DOHH2 (cell line): ENCODE data around the gene ARTN.

Experiments used
- H3F3A ChIP-seq: fragments of 200-600 bp; sonication (generic), shearing (Covaris generic); 2 replicates; pipeline ENCODE4 v1.6.0; 2016; ENCODE audit warnings: antibody characterized with exemption, mild to moderate bottlenecking; ENCODE audit not compliant: control insufficient read depth, insufficient read depth
- H3K27ac ChIP-seq: fragments of 200-600 bp; sonication (generic); 2 replicates; pipeline ENCODE4 v1.5.1; 2014; ENCODE audit warnings: low read depth, mild to moderate bottlenecking, low read length, moderate library complexity
- H3K27me3 ChIP-seq: fragments of 200-600 bp; sonication (generic); 2 replicates; pipeline ENCODE4 v1.6.1; 2014; ENCODE audit warnings: mild to moderate bottlenecking, low read length, mixed read lengths; ENCODE audit not compliant: control insufficient read depth
- H3K36me3 ChIP-seq: fragments of 200-600 bp; sonication (generic); 2 replicates; pipeline ENCODE4 v1.6.1; 2014; ENCODE audit warnings: mild to moderate bottlenecking, low read length, moderate library complexity, mixed read lengths; ENCODE audit not compliant: control insufficient read depth
- H3K4me1 ChIP-seq: fragments of 200-600 bp; sonication (generic); 2 replicates; pipeline ENCODE4 v1.6.1; 2014; ENCODE audit warnings: mild to moderate bottlenecking, low read length, mixed read lengths; ENCODE audit not compliant: control insufficient read depth
- H3K4me2 ChIP-seq: fragments of 200-600 bp; sonication (generic); 2 replicates; pipeline ENCODE4 v1.6.0; 2014; ENCODE audit warnings: mild to moderate bottlenecking, low read length, moderate library complexity
- H3K4me3 ChIP-seq: fragments of 200-600 bp; sonication (generic); 2 replicates; pipeline ENCODE4 v1.5.1; 2014; ENCODE audit warnings: mild to moderate bottlenecking, low read length, mixed read lengths
- H3K79me2 ChIP-seq: fragments of 200-600 bp; sonication (generic); 2 replicates; pipeline ENCODE4 v1.6.1; 2014; ENCODE audit warnings: mild to moderate bottlenecking, low read length, mixed read lengths; ENCODE audit not compliant: control insufficient read depth
- H3K9me2 ChIP-seq: fragments of 200-600 bp; sonication (generic); replicated peaks from 2 replicates; pipeline ENCODE4 v1.6.1; 2014; ENCODE audit warnings: mild to moderate bottlenecking, low read length, mixed read lengths; ENCODE audit not compliant: control insufficient read depth
- H3K9me3 ChIP-seq: fragments of 200-600 bp; sonication (generic); 2 replicates; pipeline ENCODE4 v1.6.1; 2014; ENCODE audit warnings: antibody characterized with exemption, low read length, mixed read lengths; ENCODE audit not compliant: control insufficient read depth, insufficient read depth
- H4K20me1 ChIP-seq: fragments of 200-600 bp; sonication (generic); 2 replicates; pipeline ENCODE4 v1.6.0; 2014; ENCODE audit warnings: low read depth, mild to moderate bottlenecking, antibody characterized with exemption, low read length, moderate library complexity; ENCODE audit not compliant: control insufficient read depth, insufficient read depth
- EZH2phosphoT487 ChIP-seq: fragments of 200-600 bp; sonication (generic); IDR thresholded peaks from 2 replicates; pipeline ENCODE4 v1.6.1; 2017; ENCODE audit warnings: borderline replicate concordance, mild to moderate bottlenecking, antibody characterized with exemption, low read length, moderate library complexity, mixed read lengths
- TF ChIP-seq, protein P1 (sequence below): fragments of 200-600 bp; sonication (generic); IDR thresholded peaks from one replicate; pipeline ENCODE4 v1.5.1; 2014; ENCODE audit warnings: antibody characterized with exemption, mild to moderate bottlenecking, low read depth, low read length; ENCODE audit not compliant: poor library complexity, severe bottlenecking

The ARTN gene

DNA sequence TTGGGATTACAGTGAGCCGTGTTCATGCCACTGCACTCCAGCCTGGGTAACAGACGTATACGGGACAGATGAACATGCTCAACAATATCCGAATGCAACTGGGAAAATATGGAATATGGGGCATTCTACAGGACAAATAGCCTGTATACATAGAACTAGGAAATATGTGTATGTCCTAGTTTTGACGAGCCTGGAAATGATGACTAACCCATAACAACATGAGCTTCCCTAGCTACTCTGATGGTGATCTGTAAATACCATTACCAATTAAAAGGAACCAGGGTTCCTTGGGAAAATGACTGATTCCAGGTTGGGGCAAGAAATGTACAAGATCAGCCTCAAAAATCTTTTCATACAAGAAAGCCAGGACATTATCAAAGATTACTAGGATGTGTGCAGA, 42.8 kb upstream of the ARTN start:
- Histone ChIP-seq H3K36me3 (no peaks in the 10 kb centered on the region; the same call in 1 of the 2 replicates), H3K4me2 (no peak overlapping the region), H3K9me3 (no peaks in the 10 kb centered on the region), H3K9me2 (no peaks in the 10 kb centered on the region), H4K20me1 (no peaks in the 10 kb centered on the region), H3K27me3 (no peaks in the 10 kb centered on the region), H3F3A (no peaks in the 10 kb centered on the region), H3K27ac (no peak overlapping the region), H3K4me3 (no peak overlapping the region), H3K4me1 (no peaks in the 10 kb centered on the region), H3K79me2 (no peaks in the 10 kb centered on the region)
- TF ChIP-seq, protein P1, sequence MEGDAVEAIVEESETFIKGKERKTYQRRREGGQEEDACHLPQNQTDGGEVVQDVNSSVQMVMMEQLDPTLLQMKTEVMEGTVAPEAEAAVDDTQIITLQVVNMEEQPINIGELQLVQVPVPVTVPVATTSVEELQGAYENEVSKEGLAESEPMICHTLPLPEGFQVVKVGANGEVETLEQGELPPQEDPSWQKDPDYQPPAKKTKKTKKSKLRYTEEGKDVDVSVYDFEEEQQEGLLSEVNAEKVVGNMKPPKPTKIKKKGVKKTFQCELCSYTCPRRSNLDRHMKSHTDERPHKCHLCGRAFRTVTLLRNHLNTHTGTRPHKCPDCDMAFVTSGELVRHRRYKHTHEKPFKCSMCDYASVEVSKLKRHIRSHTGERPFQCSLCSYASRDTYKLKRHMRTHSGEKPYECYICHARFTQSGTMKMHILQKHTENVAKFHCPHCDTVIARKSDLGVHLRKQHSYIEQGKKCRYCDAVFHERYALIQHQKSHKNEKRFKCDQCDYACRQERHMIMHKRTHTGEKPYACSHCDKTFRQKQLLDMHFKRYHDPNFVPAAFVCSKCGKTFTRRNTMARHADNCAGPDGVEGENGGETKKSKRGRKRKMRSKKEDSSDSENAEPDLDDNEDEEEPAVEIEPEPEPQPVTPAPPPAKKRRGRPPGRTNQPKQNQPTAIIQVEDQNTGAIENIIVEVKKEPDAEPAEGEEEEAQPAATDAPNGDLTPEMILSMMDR: no peak
- TF ChIP-seq EZH2phosphoT487: no peak

DNA sequence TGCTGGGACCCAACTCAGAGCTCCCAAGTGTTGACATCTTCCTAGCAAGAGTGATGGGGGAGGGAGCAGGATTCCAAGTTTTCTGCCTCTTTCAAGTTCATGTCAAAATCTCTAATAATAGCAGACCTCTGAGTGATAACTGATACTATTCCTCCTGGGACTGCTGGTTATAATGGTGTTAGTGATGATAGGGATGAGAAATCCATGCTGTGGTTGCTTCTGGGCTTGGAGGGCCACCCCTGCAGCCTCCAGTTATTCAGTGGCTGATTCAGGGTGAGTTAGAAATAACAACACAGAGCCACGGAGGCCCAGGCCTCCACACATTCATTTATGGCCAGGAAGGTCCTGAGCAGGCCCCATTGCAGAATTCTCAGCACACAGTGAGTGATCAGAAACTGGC, 40.6 kb upstream of the ARTN start:
- Histone ChIP-seq H3K9me2 (no peaks in the 10 kb centered on the region), H3K4me1 (no peaks in the 10 kb centered on the region)
- TF ChIP-seq EZH2phosphoT487: no peak
- TF ChIP-seq, protein P1: no peak

DNA sequence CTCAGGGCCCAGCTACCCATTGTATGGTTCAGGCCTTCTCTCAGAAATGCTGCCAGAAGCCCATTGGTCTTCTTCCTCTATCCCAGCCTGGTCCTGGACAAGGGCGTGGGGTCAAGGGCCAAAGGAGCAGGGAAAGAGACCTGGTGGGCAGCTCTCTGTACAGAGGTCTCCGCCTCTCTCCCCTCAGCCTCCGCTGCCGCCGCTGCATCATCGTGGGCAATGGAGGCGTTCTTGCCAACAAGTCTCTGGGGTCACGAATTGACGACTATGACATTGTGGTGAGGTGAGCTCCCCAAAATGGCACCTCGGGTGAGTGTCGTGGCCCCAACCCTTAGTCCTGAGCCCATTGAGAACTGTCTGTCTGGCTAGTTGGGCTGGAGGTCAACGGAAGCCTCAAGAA, 34.6 kb upstream of the ARTN start:
- Histone ChIP-seq H3K27me3 (no peaks in the 10 kb centered on the region), H3K4me1 (no peaks in the 10 kb centered on the region), H3K4me3 (no peak overlapping the region), H3K36me3 (no peaks in the 10 kb centered on the region; the same call in 1 of the 2 replicates), H3K4me2 (no peak overlapping the region), H3K9me3 (no peaks in the 10 kb centered on the region), H3K79me2 (no peaks in the 10 kb centered on the region), H3K9me2 (no peaks in the 10 kb centered on the region), H3F3A (no peaks in the 10 kb centered on the region; the same call in 1 of the 2 replicates), H3K27ac (no peak overlapping the region), H4K20me1 (no peaks in the 10 kb centered on the region)
- TF ChIP-seq EZH2phosphoT487: no peak
- TF ChIP-seq, protein P1: no peak

More for the DNA sequence above, 40.6 kb upstream of the ARTN start:
- Histone ChIP-seq H3K27me3 (no peaks in the 10 kb centered on the region), H3K9me3 (no peaks in the 10 kb centered on the region), H3K27ac (no peak overlapping the region), H3K4me3 (no peak overlapping the region), H3K79me2 (no peaks in the 10 kb centered on the region), H3K4me2 (no peak overlapping the region), H3F3A (no peaks in the 10 kb centered on the region), H4K20me1 (no peaks in the 10 kb centered on the region), H3K36me3 (no peaks in the 10 kb centered on the region; the same call in 1 of the 2 replicates)
